ENCODE measurements around the gene CHD9.

The CHD9 gene

DNA sequence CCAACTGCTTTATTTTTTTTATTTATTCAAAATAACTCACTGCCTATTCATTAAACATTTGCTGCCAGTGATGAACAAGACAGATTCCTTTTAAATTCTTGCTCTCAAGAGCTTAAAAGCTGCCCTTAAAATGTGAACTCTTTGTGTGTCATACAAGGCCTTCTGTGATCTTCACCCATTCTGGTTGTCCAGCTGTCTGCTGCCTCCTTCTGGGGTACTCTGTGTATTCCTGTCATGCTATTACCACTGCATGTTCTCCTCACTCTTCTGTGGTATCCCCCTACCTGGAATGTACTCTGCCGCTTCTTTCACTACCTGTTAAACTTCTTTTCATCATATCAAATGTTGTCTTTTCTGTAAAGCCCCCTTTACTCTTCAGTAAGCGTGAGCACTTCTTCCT, 165.8 kb downstream of the CHD9 start (continued):
- TF ChIP-seq ZNF518A (tag by site-specific recombination; conservative IDR thresholded peaks at IDR 0.05; ENCODE audit: low read depth), result no peak
- no peak for TF ChIP-seq ZNF266 (tag by site-specific recombination; IDR thresholded peaks at IDR 0.05; ENCODE audit: low read depth)
- TF ChIP-seq, protein P1, sequence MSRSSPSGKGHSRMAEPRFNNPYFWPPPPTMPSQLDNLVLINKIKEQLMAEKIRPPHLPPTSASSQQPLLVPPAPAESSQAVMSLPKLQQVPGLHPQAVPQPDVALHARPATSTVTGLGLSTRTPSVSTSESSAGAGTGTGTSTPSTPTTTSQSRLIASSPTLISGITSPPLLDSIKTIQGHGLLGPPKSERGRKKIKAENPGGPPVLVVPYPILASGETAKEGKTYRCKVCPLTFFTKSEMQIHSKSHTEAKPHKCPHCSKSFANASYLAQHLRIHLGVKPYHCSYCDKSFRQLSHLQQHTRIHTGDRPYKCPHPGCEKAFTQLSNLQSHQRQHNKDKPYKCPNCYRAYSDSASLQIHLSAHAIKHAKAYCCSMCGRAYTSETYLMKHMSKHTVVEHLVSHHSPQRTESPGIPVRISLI (tag by site-specific recombination; IDR thresholded peaks at IDR 0.05), result no peak
- TF ChIP-seq ZNF843 (tag by site-specific recombination; IDR thresholded peaks at IDR 0.05), result no peak
- TF ChIP-seq ZFHX2 (tag by site-specific recombination; conservative IDR thresholded peaks at IDR 0.05), result no peak
- TF ChIP-seq ZNF274 (IDR thresholded peaks at IDR 0.05; ENCODE audit: low read length), result no peak
- no peak for TF ChIP-seq ZNF274 (tag by site-specific recombination; IDR thresholded peaks at IDR 0.05; ENCODE audit: borderline replicate concordance)
- TF ChIP-seq ZNF692 (tag by site-specific recombination; IDR thresholded peaks at IDR 0.05), result no peak
- no peak for TF ChIP-seq ZNF654 (tag by site-specific recombination; IDR thresholded peaks at IDR 0.05; ENCODE audit: low read depth)
- no peak for TF ChIP-seq ZNF555 (tag by site-specific recombination; conservative IDR thresholded peaks at IDR 0.05)
- no peak for TF ChIP-seq ZNF639 (tag by site-specific recombination; IDR thresholded peaks at IDR 0.05)
- TF ChIP-seq, protein P2, sequence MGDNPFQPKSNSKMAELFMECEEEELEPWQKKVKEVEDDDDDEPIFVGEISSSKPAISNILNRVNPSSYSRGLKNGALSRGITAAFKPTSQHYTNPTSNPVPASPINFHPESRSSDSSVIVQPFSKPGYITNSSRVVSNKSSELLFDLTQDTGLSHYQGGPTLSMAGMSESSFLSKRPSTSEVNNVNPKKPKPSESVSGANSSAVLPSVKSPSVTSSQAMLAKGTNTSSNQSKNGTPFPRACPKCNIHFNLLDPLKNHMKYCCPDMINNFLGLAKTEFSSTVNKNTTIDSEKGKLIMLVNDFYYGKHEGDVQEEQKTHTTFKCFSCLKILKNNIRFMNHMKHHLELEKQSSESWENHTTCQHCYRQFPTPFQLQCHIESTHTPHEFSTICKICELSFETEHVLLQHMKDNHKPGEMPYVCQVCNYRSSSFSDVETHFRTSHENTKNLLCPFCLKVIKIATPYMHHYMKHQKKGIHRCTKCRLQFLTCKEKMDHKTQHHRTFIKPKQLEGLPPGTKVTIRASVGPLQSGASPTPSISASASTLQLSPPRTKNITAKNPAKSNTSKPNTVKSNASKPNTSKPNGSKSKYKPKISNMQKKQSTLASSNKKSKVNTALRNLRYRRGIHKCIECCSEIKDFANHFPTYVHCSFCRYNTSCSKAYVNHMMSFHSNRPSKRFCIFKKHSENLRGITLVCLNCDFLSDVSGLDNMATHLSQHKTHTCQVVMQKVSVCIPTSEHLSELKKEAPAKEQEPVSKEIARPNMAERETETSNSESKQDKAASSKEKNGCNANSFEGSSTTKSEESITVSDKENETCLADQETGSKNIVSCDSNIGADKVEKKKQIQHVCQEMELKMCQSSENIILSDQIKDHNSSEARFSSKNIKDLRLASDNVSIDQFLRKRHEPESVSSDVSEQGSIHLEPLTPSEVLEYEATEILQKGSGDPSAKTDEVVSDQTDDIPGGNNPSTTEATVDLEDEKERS (tag by site-specific recombination; IDR thresholded peaks at IDR 0.05), result no peak
- TF ChIP-seq ZNF292 (tag by site-specific recombination; IDR thresholded peaks at IDR 0.05; ENCODE audit: borderline replicate concordance, low read depth), result no peak

GRCh38 chr16:53224951-53225533, 170.3 kb downstream of the CHD9 start:
- peaks cover 43 to 61% of the 10 kb centered on the region in 2 experiments for H3K36me3 ChIP-seq (ENCODE audit: control insufficient read depth in 2 of 2, insufficient read depth in 1 of 2, low read length in 2 of 2)
- ChIA-PET CTCF (no interaction called here), POLR2A (no interaction called here)

More at GRCh38 chr16:53224951-53225533, 170.3 kb downstream of the CHD9 start:
- TF ChIP-seq ZSCAN23 (tag by site-specific recombination; IDR thresholded peaks at IDR 0.05), result no peak
- TF ChIP-seq, protein P3, sequence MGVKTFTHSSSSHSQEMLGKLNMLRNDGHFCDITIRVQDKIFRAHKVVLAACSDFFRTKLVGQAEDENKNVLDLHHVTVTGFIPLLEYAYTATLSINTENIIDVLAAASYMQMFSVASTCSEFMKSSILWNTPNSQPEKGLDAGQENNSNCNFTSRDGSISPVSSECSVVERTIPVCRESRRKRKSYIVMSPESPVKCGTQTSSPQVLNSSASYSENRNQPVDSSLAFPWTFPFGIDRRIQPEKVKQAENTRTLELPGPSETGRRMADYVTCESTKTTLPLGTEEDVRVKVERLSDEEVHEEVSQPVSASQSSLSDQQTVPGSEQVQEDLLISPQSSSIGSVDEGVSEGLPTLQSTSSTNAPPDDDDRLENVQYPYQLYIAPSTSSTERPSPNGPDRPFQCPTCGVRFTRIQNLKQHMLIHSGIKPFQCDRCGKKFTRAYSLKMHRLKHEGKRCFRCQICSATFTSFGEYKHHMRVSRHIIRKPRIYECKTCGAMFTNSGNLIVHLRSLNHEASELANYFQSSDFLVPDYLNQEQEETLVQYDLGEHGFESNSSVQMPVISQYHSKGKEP (tag by site-specific recombination; IDR thresholded peaks at IDR 0.05), result no peak
- TF ChIP-seq SCRT1 (tag by site-specific recombination; IDR thresholded peaks at IDR 0.05; ENCODE audit: borderline replicate concordance), result no peak
- TF ChIP-seq ZNF335 (tag by site-specific recombination; conservative IDR thresholded peaks at IDR 0.05), result 0 out of 2 replicates have a peak, but pooled peaks have one; percentile 24
- Histone ChIP-seq H3K4me1 (ENCODE audit: control insufficient read depth, insufficient read depth, low read length) (no peaks in the 10 kb centered on the region), H3K9me3 (ENCODE audit: control insufficient read depth, insufficient read depth, low read depth, low read length) (no peaks in the 10 kb centered on the region), H3K27ac (ENCODE audit: extremely low read depth, low read depth, low read length) (no peak overlapping the region), H3K4me3 (ENCODE audit: low read depth, low read length) (no peak overlapping the region)

Data from HEK293 (cell line).